Motor neuron (in vitro differentiated cells): ENCODE measurements around the gene SLC7A8. TPM values are rescaled to one million over a fixed set of nuclear protein-coding genes. Genes with fewer than 3 reads are reported as not detected.

ENCODE experiments used
- ATAC-seq, 8 experiments: fragments of 200-7000 bp; cut with Tn5 transposase; replicated peaks in 6 of 8; 2 replicates each; pipeline ENCODE4 v1.8.0; 2021; ENCODE audit warnings: mild to moderate bottlenecking in 8 of 8, moderate library complexity in 8 of 8
- H3K27ac ChIP-seq, 2 donors: fragments of 250-450 bp; sonication (Bioruptor Pico); 2 replicates each; pipeline ENCODE4 v1.9.0; 2021; ENCODE audit warnings: antibody characterized with exemption in 2 of 2, mild to moderate bottlenecking in 2 of 2, moderate library complexity in 1 of 2
- H3K4me1 ChIP-seq, 2 donors: fragments of 250-450 bp; sonication (Bioruptor Pico); replicated peaks in 1 of 2; 2 replicates each; pipeline ENCODE4 v1.6.1; 2021; ENCODE audit warnings: antibody characterized with exemption in 2 of 2, mild to moderate bottlenecking in 2 of 2, moderate library complexity in 1 of 2
- H3K4me3 ChIP-seq, 5 donors: fragments of 250-450 bp; sonication (Bioruptor Pico); 2 replicates each; pipeline ENCODE4 v1.9.0; 2021; ENCODE audit warnings: antibody characterized with exemption in 5 of 5, mild to moderate bottlenecking in 5 of 5, moderate library complexity in 4 of 5
- WGBS, 10 experiments: fragments of 450-650 bp; shearing (Covaris generic); methylation state at CpG; one replicate each; pipeline ENCODE4 v1.0.0; 2022; 5-methylcytosine and 5-hydroxymethylcytosine counted together
- in situ Hi-C, 9 experiments: fragments of 400-800 bp; cut with MboI; loops; one replicate each; pipeline ENCODE4 v1.15.0; 2021; ENCODE audit warnings: low sequenced_read_pairs in 9 of 9, low pct_unique_long_range_greater_than_20kb in 2 of 9; ENCODE audit not compliant: unreplicated experiment in 9 of 9
- total RNA-seq, 8 experiments: library from RNA; unstranded; fragments of 300-600 nt; gene quantifications; 2 replicates each; pipeline versions ENCODE4 v1.2.3 to v1.2.4, GENCODE V29; 2022

Gene SLC7A8
- total RNA-seq, 8 experiments from 2014 or later, result 0.96 to 55.9 (median 3.4) TPM

- in situ Hi-C loops, result loop anchor here in 5 of 9 experiments (5.0 to 10.0 kb wide), 2 partner anchors 60 to 63 kb away; partner anchors contain the start of gene SLC7A8 (in 5 of the 5)
- Histone ChIP-seq H3K4me3 (no peak overlapping the region), H3K4me1 (peaks cover 6 to 7% of the 10 kb centered on the region in 2 donors), H3K27ac (no peak overlapping the region)
- 48 to 100% (median 80%) methylated on average over 1 to 3 of the region's 6 CpGs; no CpG with 5 or more reads in 4 of the 10 experiments for WGBS, 10 experiments
- no peak for ATAC-seq
Observed at GRCh38 chr14:23122086-23122485, 61.4 kb downstream of the SLC7A8 start.

- Histone ChIP-seq H3K4me1 (peaks cover 6 to 7% of the 10 kb centered on the region in 2 donors), H3K4me3 (no peak overlapping the region), H3K27ac (peak overlapping the region in 1 of 2 donors; percentile 2)
- in situ Hi-C loops, result loop anchor here in 5 of 9 experiments (5.0 to 10.0 kb wide), 2 partner anchors 61 to 63 kb away; partner anchors contain the start of gene SLC7A8 (in 5 of the 5)
- peak in 6 of 8 experiments; percentile 14 to 88 (median 62) for ATAC-seq
- 19 to 86% (median 78%) methylated on average over 1 to 6 of the region's 6 CpGs; no CpG with 5 or more reads in 3 of the 10 experiments for WGBS, 10 experiments
Observed at GRCh38 chr14:23121361-23121771, 62.1 kb downstream of the SLC7A8 start.

GRCh38 chr14:23120541-23121251 is 62.8 kb downstream of the SLC7A8 start:
- 0 to 46% (median 12%) methylated on average over 1 to 9 of the region's 9 CpGs; no CpG with 5 or more reads in 6 of the 10 experiments for WGBS, 10 experiments
- in situ Hi-C loops, result loop anchor here in 5 of 9 experiments (5.0 to 10.0 kb wide), 2 partner anchors 62 to 64 kb away; partner anchors contain the start of gene SLC7A8 (in 5 of the 5)
- H3K4me3 ChIP-seq, result no peak overlapping the region
- ATAC-seq, result peak; percentile 55 to 99 (median 94)
- peaks cover 6 to 7% of the 10 kb centered on the region in 2 donors for H3K4me1 ChIP-seq
- H3K27ac ChIP-seq, result no peak overlapping the region

GRCh38 chr14:23119363-23120327 is 63.8 kb downstream of the SLC7A8 start:
- H3K4me1 ChIP-seq, result peaks cover 6 to 7% of the 10 kb centered on the region in 2 donors
- H3K27ac ChIP-seq, result no peak overlapping the region
- no peak overlapping the region for H3K4me3 ChIP-seq
- in situ Hi-C loops, result loop anchor here in 5 of 9 experiments (5.0 to 10.0 kb wide), 2 partner anchors 63 to 65 kb away; partner anchors contain the start of gene SLC7A8 (in 5 of the 5)
- WGBS, 10 experiments, result 40 to 94% (median 67%) methylated on average over 1 to 10 of the region's 16 CpGs; no CpG with 5 or more reads in 1 of the 10 experiments
- ATAC-seq, result peak in 1 of 8 experiments; percentile 11

GRCh38 chr14:23118506-23119362 is 64.7 kb downstream of the SLC7A8 start, which contains the start of gene CEBPE:
CEBPE (minus strand) TSS chr14:23119255; CDS start chr14:23119091, 164 bp downstream.
- WGBS, 10 experiments, result 40 to 93% (median 50%) methylated on average over 1 to 3 of the region's 32 CpGs; no CpG with 5 or more reads in 7 of the 10 experiments

GRCh38 chr14:23117371-23118020 is 66.0 kb downstream of the SLC7A8 start:
- Histone ChIP-seq H3K4me3 (no peak overlapping the region), H3K4me1 (peaks cover 18 to 22% of the 10 kb centered on the region in 2 donors), H3K27ac (no peak overlapping the region)
- in situ Hi-C loops, result no loop called here
- no peak for ATAC-seq
- WGBS, 10 experiments, result 40 to 100% (median 80%) methylated on average over 1 to 9 of the region's 32 CpGs; no CpG with 5 or more reads in 4 of the 10 experiments

More at GRCh38 chr14:23118506-23119362, 64.7 kb downstream of the SLC7A8 start, which contains the start of gene CEBPE:
- Histone ChIP-seq H3K27ac (no peak within 1 kb of the TSS), H3K4me1 (peaks cover 13 to 15% of the 10 kb centered on the region in 2 donors), H3K4me3 (no peak within 1 kb of the TSS)
- ATAC-seq, result no peak
- in situ Hi-C loops, result no loop called here

- Histone ChIP-seq H3K4me3 (no peak overlapping the region), H3K4me1 (peaks cover 10 to 17% of the 10 kb centered on the region in 2 donors), H3K27ac (no peak overlapping the region)
- no peak for ATAC-seq
- 50 to 92% (median 73%) methylated on average over 1 to 3 of the region's 5 CpGs; no CpG with 5 or more reads in 2 of the 10 experiments for WGBS, 10 experiments
- in situ Hi-C loops, result no loop called here
Observed at GRCh38 chr14:23115918-23116317, 67.5 kb downstream of the SLC7A8 start.

GRCh38 chr14:23115039-23115731 is 68.3 kb downstream of the SLC7A8 start:
- ATAC-seq, result peak in 4 of 8 experiments; percentile 36 to 84 (median 80)
- 0 to 100% (median 72%) methylated on average over 1 to 4 of the region's 10 CpGs; no CpG with 5 or more reads in 4 of the 10 experiments for whole genome bisulfite sequencing, 10 experiments
- no peak overlapping the region for H3K27ac ChIP-seq
- peaks cover 10 to 17% of the 10 kb centered on the region in 2 donors for H3K4me1 ChIP-seq
- in situ Hi-C loops, result no loop called here
- no peak overlapping the region for H3K4me3 ChIP-seq

- WGBS, 10 experiments, result 0 to 85% (median 54%) methylated on average over 2 to 4 of the region's 4 CpGs; no CpG with 5 or more reads in 6 of the 10 experiments
- Histone ChIP-seq H3K27ac (no peak overlapping the region), H3K4me1 (peaks cover 10 to 17% of the 10 kb centered on the region in 2 donors), H3K4me3 (no peak overlapping the region)
- no peak for ATAC-seq
- in situ Hi-C loops, result no loop called here
Observed at GRCh38 chr14:23114669-23115038, 68.8 kb downstream of the SLC7A8 start.

- Histone ChIP-seq H3K27ac (peak overlapping the region in 1 of 2 donors; percentile 60), H3K4me1 (peaks cover 10 to 17% of the 10 kb centered on the region in 2 donors), H3K4me3 (no peak overlapping the region)
- WGBS, 10 experiments, result 40 to 100% (median 80%) methylated on average over 1 to 5 of the region's 5 CpGs; no CpG with 5 or more reads in 4 of the 10 experiments
- in situ Hi-C loops, result no loop called here
- no peak for ATAC-seq
Observed at GRCh38 chr14:23114120-23114458, 69.4 kb downstream of the SLC7A8 start.
